MCF 10A (cell line): ENCODE results near the gene PTGES2. TPM values are rescaled to one million over a fixed set of nuclear protein-coding genes. Genes with fewer than 3 reads are reported as not detected.

Experiments
- BruUV-seq: library from RNA; stranded (reverse); fragments of 400-500 nt; replicated peaks from 2 replicates; lab custom pipeline; 2021; lab: Mats Ljungman, UMichigan
- CTCF ChIA-PET: fragments of 300-600 bp; sonication (Branson Sonifier 250); formaldehyde crosslinking; extraction: SDS; loops from one replicate; lab custom pipeline; 2021; ENCODE audit warnings: antibody characterized with exemption, inconsistent platforms; lab: Yijun Ruan, JAX
- POLR2A ChIA-PET: fragments of 300-600, 350-650 bp; sonication (Branson Sonifier 250); formaldehyde crosslinking; extraction: SDS; loops from one replicate; lab custom pipeline; 2020; ENCODE audit warnings: antibody characterized with exemption, inconsistent platforms; lab: Yijun Ruan, JAX
- DNase-seq: peaks from one replicate; pipeline ENCODE4 v3.0.0-alpha.2; 2018; ENCODE audit not compliant: unreplicated experiment
- H3K27ac Mint-ChIP-seq: one replicate; pipeline ENCODE4 v1.8.0; 2022; ENCODE audit warnings: mild to moderate bottlenecking, low read depth, mixed read lengths; ENCODE audit not compliant: unreplicated experiment
- H3K27me3 Mint-ChIP-seq: one replicate; pipeline ENCODE4 v1.8.0; 2022; ENCODE audit warnings: mixed read lengths; ENCODE audit not compliant: insufficient read depth, unreplicated experiment
- H3K36me3 Mint-ChIP-seq: one replicate; pipeline ENCODE4 v1.8.0; 2022; ENCODE audit warnings: mild to moderate bottlenecking, moderate library complexity, mixed read lengths; ENCODE audit not compliant: insufficient read depth, unreplicated experiment
- H3K4me1 Mint-ChIP-seq: one replicate; pipeline ENCODE4 v1.8.0; 2022; ENCODE audit warnings: mixed read lengths; ENCODE audit not compliant: insufficient read depth, unreplicated experiment
- H3K4me3 Mint-ChIP-seq: one replicate; pipeline ENCODE4 v1.8.0; 2022; ENCODE audit warnings: mild to moderate bottlenecking, moderate library complexity, mixed read lengths; ENCODE audit not compliant: unreplicated experiment
- H3K9me3 Mint-ChIP-seq: one replicate; pipeline ENCODE4 v1.8.0; 2022; ENCODE audit warnings: mixed read lengths; ENCODE audit not compliant: unreplicated experiment
- intact Hi-C: fragments of 100-400 bp; cut with micrococcal nuclease; formaldehyde crosslinking; loops from 2 replicates; pipeline ENCODE4 v1.14.1; 2022
- total RNA-seq: library from RNA; stranded (reverse); gene quantifications from 2 replicates; pipeline ENCODE4 v1.2.3, GENCODE V29; 2022
- TF ChIP-seq, protein P1 (sequence below): fragments of 200-600 bp; IDR thresholded peaks from one replicate; pipeline ENCODE4 v1.8.0; 2022; ENCODE audit warnings: antibody characterized with exemption, mild to moderate bottlenecking; ENCODE audit not compliant: unreplicated experiment

PTGES2 gene
- total RNA-seq, 1 experiment from 2014 or later, result 130 TPM

DNA sequence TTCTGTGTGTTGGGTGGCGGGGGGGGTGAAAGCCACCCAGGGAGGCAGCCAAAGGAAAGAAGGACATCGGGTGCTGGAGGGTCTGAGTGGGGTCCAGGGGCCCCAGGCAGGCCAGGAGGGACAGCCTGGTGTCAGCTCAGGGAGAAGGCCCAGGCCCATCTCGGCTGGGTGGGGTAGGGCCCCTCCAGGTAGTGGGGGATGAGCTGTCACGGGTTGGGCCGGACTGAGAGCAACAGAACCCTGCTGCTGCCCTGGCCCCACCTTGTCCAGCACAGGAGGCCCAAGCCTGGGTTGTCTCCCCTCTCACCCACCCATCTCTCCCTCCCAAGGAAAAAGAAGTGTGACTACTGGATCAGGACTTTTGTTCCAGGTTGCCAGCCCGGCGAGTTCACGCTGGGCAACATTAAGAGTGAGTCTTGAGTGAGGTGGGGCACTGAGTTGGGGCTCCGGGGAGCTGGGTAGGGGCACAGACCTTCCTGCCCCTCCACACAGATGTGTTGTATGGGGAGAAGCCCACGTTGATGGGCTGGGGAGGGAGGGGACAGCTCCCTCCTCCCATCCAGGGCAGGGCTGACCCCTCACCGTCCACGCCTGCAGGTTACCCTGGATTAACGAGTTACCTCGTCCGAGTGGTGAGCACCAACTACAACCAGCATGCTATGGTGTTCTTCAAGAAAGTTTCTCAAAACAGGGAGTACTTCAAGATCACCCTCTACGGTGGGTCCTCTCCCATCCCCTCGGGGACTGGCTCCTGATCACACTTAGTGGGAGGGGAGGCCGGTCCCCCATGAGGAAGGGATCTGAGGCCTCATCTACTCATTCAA is 24.0 kb upstream of the PTGES2 start:
- intact Hi-C loops, result no loop called here
- POLR2A ChIA-PET, result interaction anchor here (0.7 to 0.9 kb wide), 3 partner anchors 8 to 68 kb away, joined by 3 to 4 read pairs (median 4); no protein-coding TSS in a partner anchor
- no peaks in the 10 kb centered on the region for H3K9me3 Mint-ChIP-seq
- H3K36me3 Mint-ChIP-seq, result no peaks in the 10 kb centered on the region
- BruUV-seq, result no TSS peak
- no peak overlapping the region for H3K4me3 Mint-ChIP-seq
- TF ChIP-seq, protein P1, sequence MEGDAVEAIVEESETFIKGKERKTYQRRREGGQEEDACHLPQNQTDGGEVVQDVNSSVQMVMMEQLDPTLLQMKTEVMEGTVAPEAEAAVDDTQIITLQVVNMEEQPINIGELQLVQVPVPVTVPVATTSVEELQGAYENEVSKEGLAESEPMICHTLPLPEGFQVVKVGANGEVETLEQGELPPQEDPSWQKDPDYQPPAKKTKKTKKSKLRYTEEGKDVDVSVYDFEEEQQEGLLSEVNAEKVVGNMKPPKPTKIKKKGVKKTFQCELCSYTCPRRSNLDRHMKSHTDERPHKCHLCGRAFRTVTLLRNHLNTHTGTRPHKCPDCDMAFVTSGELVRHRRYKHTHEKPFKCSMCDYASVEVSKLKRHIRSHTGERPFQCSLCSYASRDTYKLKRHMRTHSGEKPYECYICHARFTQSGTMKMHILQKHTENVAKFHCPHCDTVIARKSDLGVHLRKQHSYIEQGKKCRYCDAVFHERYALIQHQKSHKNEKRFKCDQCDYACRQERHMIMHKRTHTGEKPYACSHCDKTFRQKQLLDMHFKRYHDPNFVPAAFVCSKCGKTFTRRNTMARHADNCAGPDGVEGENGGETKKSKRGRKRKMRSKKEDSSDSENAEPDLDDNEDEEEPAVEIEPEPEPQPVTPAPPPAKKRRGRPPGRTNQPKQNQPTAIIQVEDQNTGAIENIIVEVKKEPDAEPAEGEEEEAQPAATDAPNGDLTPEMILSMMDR, result no peak
- DNase-seq, result no peak
- H3K4me1 Mint-ChIP-seq, result peaks cover 31% of the 10 kb centered on the region
- CTCF ChIA-PET, result no interaction called here
- H3K27me3 Mint-ChIP-seq, result no peaks in the 10 kb centered on the region
- no peak overlapping the region for H3K27ac Mint-ChIP-seq

- intact Hi-C loops, result no loop called here
- TF ChIP-seq, protein P1, result peak; percentile 12
- H3K9me3 Mint-ChIP-seq, result no peaks in the 10 kb centered on the region
- no peak overlapping the region for H3K4me3 Mint-ChIP-seq
- POLR2A ChIA-PET, result interaction anchor here (0.7 to 0.8 kb wide), 2 partner anchors 9 to 39 kb away, joined by 4 read pairs; no protein-coding TSS in a partner anchor
- H3K4me1 Mint-ChIP-seq, result peaks cover 31% of the 10 kb centered on the region
- no peak overlapping the region for H3K27ac Mint-ChIP-seq
- H3K36me3 Mint-ChIP-seq, result no peaks in the 10 kb centered on the region
- no peaks in the 10 kb centered on the region for H3K27me3 Mint-ChIP-seq
- CTCF ChIA-PET, result interaction anchor here (0.6 to 0.9 kb wide), 3 partner anchors 111 to 731 kb away, joined by 3 read pairs; no protein-coding TSS in a partner anchor
- BruUV-seq, result no TSS peak
- DNase-seq, result no peak
Observed at GRCh38 chr9:128150594-128151308, 23.2 kb upstream of the PTGES2 start.

GRCh38 chr9:128149951-128150593 is 22.5 kb upstream of the PTGES2 start:
- peaks cover 31% of the 10 kb centered on the region for H3K4me1 Mint-ChIP-seq
- ChIA-PET CTCF (interaction anchor here (0.7 to 0.9 kb wide), 3 partner anchors 9 to 207 kb away, joined by 3 read pairs; no protein-coding TSS in a partner anchor), POLR2A (no interaction called here)
- intact Hi-C loops, result no loop called here
- peak overlapping the region; percentile 55 for H3K4me3 Mint-ChIP-seq
- no peaks in the 10 kb centered on the region for H3K9me3 Mint-ChIP-seq
- no peaks in the 10 kb centered on the region for H3K36me3 Mint-ChIP-seq
- DNase-seq, result no peak
- no peak overlapping the region for H3K27ac Mint-ChIP-seq
- TSS peak; percentile 75 for BruUV-seq
- no peaks in the 10 kb centered on the region for H3K27me3 Mint-ChIP-seq
- TF ChIP-seq, protein P1, result no peak
